Right lobe of liver (tissue), 4 donors: ENCODE measurements around the gene RADX.

Source experiments
- POLR2A ChIP-seq: fragments of 450-650 bp; IDR thresholded peaks from one replicate; pipeline ENCODE4 v1.6.1; 2017; ENCODE audit warnings: antibody characterized with exemption, mild to moderate bottlenecking
- TF ChIP-seq, protein P1 (sequence below), 4 donors: fragments of 200-600 bp in 3 of 4; fragments of 450-650 bp in 1 of 4; IDR thresholded peaks; one replicate each; pipeline versions ENCODE4 v1.5.1 to v1.8.0; 2016 to 2022; ENCODE audit warnings: antibody characterized with exemption in 4 of 4, mild to moderate bottlenecking in 2 of 4
- donor health status: DM: no; HTN: no; CAD: no.
- donor health status: DM: no; HTN: no; CAD: no.
- donor health status: DM: no; HTN: yes; CAD: no.

- TF ChIP-seq, protein P1, sequence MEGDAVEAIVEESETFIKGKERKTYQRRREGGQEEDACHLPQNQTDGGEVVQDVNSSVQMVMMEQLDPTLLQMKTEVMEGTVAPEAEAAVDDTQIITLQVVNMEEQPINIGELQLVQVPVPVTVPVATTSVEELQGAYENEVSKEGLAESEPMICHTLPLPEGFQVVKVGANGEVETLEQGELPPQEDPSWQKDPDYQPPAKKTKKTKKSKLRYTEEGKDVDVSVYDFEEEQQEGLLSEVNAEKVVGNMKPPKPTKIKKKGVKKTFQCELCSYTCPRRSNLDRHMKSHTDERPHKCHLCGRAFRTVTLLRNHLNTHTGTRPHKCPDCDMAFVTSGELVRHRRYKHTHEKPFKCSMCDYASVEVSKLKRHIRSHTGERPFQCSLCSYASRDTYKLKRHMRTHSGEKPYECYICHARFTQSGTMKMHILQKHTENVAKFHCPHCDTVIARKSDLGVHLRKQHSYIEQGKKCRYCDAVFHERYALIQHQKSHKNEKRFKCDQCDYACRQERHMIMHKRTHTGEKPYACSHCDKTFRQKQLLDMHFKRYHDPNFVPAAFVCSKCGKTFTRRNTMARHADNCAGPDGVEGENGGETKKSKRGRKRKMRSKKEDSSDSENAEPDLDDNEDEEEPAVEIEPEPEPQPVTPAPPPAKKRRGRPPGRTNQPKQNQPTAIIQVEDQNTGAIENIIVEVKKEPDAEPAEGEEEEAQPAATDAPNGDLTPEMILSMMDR (IDR thresholded peaks at IDR 0.05) = no peak
- no peak for TF ChIP-seq POLR2A
Observed at GRCh38 chrX:106680716-106681115, 68.9 kb downstream of the RADX start.
